H9 (cell line): ENCODE data around the gene LBH. TPM values are rescaled to one million over a fixed set of nuclear protein-coding genes. Genes with fewer than 3 reads are reported as not detected.

Experiments
- DNase-seq: peaks from one replicate; pipeline ENCODE4 v3.0.0-alpha.2; 2017
- H2AFZ ChIP-seq: one replicate; pipeline ENCODE4 v1.6.1; 2013; ENCODE audit warnings: mild to moderate bottlenecking, low read length, control low read depth, moderate library complexity
- H2AK5ac ChIP-seq: 2 replicates; pipeline ENCODE4 v1.6.1; 2013; ENCODE audit warnings: low read length, control low read depth, mixed read lengths; ENCODE audit not compliant: insufficient read length
- H2BK120ac ChIP-seq: one replicate; pipeline ENCODE4 v1.6.1; 2013; ENCODE audit warnings: low read depth, mild to moderate bottlenecking, low read length, control low read depth, inconsistent platforms; ENCODE audit not compliant: poor library complexity, severe bottlenecking
- H2BK12ac ChIP-seq: 2 replicates; pipeline ENCODE4 v1.6.1; 2013; ENCODE audit warnings: low read length, control low read depth, mixed read lengths, low read depth; ENCODE audit not compliant: insufficient read length
- H2BK15ac ChIP-seq: 2 replicates; pipeline ENCODE4 v1.6.1; 2013; ENCODE audit warnings: low read depth, low read length, control low read depth
- H2BK20ac ChIP-seq: one replicate; pipeline ENCODE4 v1.6.1; 2013; ENCODE audit warnings: low read depth, mild to moderate bottlenecking, low read length, control low read depth, inconsistent platforms; ENCODE audit not compliant: poor library complexity, severe bottlenecking
- H2BK5ac ChIP-seq: 2 replicates; pipeline ENCODE4 v1.6.1; 2013; ENCODE audit warnings: low read length, control low read depth, mixed read lengths; ENCODE audit not compliant: insufficient read length
- H3K14ac ChIP-seq: 2 replicates; pipeline ENCODE4 v1.6.1; 2013; ENCODE audit warnings: low read length, control low read depth; ENCODE audit not compliant: insufficient read depth
- H3K18ac ChIP-seq: 2 replicates; pipeline ENCODE4 v1.6.1; 2013; ENCODE audit warnings: low read depth, mild to moderate bottlenecking, mixed read lengths, low read length, control low read depth; ENCODE audit not compliant: insufficient read length
- H3K23ac ChIP-seq: 2 replicates; pipeline ENCODE4 v1.6.1; 2013; ENCODE audit warnings: low read length, control low read depth, mixed read lengths, low read depth; ENCODE audit not compliant: insufficient read length
- H3K23me2 ChIP-seq: 2 replicates; pipeline ENCODE4 v1.6.1; 2013; ENCODE audit warnings: low read depth, mild to moderate bottlenecking, mixed read lengths, low read length, control low read depth; ENCODE audit not compliant: insufficient read length, poor library complexity, severe bottlenecking
- H3K27ac ChIP-seq: 2 replicates; pipeline ENCODE4 v1.5.1; 2013; ENCODE audit warnings: low read length, control low read depth, mixed read lengths, low read depth; ENCODE audit not compliant: insufficient read length
- H3K27me3 ChIP-seq: 2 replicates; pipeline ENCODE4 v1.6.1; 2013; ENCODE audit warnings: low read length, control low read depth, inconsistent platforms; ENCODE audit not compliant: insufficient read depth
- H3K4ac ChIP-seq: 2 replicates; pipeline ENCODE4 v1.6.1; 2013; ENCODE audit warnings: low read depth, mild to moderate bottlenecking, control low read depth, inconsistent platforms, low read length, moderate library complexity
- H3K4me1 ChIP-seq: 2 replicates; pipeline ENCODE4 v1.6.1; 2013; ENCODE audit warnings: low read length, control low read depth, inconsistent platforms; ENCODE audit not compliant: insufficient read depth
- H3K4me2 ChIP-seq: 2 replicates; pipeline ENCODE4 v1.6.1; 2013; ENCODE audit warnings: low read length, control low read depth, mixed read lengths; ENCODE audit not compliant: insufficient read length, insufficient read depth
- H3K56ac ChIP-seq: 2 replicates; pipeline ENCODE4 v1.6.1; 2013; ENCODE audit warnings: low read depth, mild to moderate bottlenecking, mixed read lengths, low read length, control low read depth; ENCODE audit not compliant: insufficient read length
- H3K79me1 ChIP-seq: 2 replicates; pipeline ENCODE4 v1.6.1; 2013; ENCODE audit warnings: low read depth, mild to moderate bottlenecking, moderate library complexity, low read length, control low read depth, inconsistent platforms; ENCODE audit not compliant: insufficient read depth, poor library complexity, severe bottlenecking
- H3K79me2 ChIP-seq: 2 replicates; pipeline ENCODE4 v1.6.1; 2013; ENCODE audit warnings: low read length, control low read depth, inconsistent platforms; ENCODE audit not compliant: insufficient read depth
- H3K9ac ChIP-seq: 2 replicates; pipeline ENCODE4 v1.6.1; 2013; ENCODE audit warnings: low read length, control low read depth, mixed read lengths; ENCODE audit not compliant: insufficient read length; ENCODE audit errors: extremely low read depth
- H3K9me3 ChIP-seq: one replicate; pipeline ENCODE4 v1.6.1; 2013; ENCODE audit warnings: low read depth, low read length, inconsistent platforms; ENCODE audit not compliant: control insufficient read depth
- H3T11ph ChIP-seq: one replicate; pipeline ENCODE4 v1.6.1; 2013; ENCODE audit warnings: mild to moderate bottlenecking, low read length, control low read depth, inconsistent platforms
- H4K20me1 ChIP-seq: one replicate; pipeline ENCODE4 v1.6.1; 2013; ENCODE audit not compliant: control insufficient read depth, insufficient read length, insufficient read depth
- H4K5ac ChIP-seq: 2 replicates; pipeline ENCODE4 v1.6.1; 2013; ENCODE audit warnings: low read depth, mild to moderate bottlenecking, mixed read lengths, low read length, control low read depth; ENCODE audit not compliant: insufficient read length
- H4K8ac ChIP-seq: replicated peaks from 2 replicates; pipeline ENCODE4 v1.6.1; 2013; ENCODE audit warnings: low read length, control low read depth, mixed read lengths, low read depth; ENCODE audit not compliant: insufficient read length
- H4K91ac ChIP-seq: 2 replicates; pipeline ENCODE4 v1.6.1; 2013; ENCODE audit warnings: low read depth, mild to moderate bottlenecking, moderate library complexity, mixed read lengths, low read length, control low read depth; ENCODE audit not compliant: insufficient read length
- H3K27ac Mint-ChIP-seq, 3 experiments: 2 replicates in 2 of 3; 3 replicates in 1 of 3; pipeline ENCODE4 v1.8.0; 2020 to 2021; ENCODE audit warnings: mixed read lengths in 3 of 3, mild to moderate bottlenecking in 1 of 3, moderate library complexity in 1 of 3
- H3K27me3 Mint-ChIP-seq: 2 replicates; pipeline ENCODE4 v1.8.0; 2021; ENCODE audit warnings: low read depth, mild to moderate bottlenecking, moderate library complexity, mixed read lengths
- H3K36me3 Mint-ChIP-seq, 3 experiments: 2 replicates in 2 of 3; 3 replicates in 1 of 3; pipeline ENCODE4 v1.8.0; 2020 to 2021; ENCODE audit warnings: low read depth in 3 of 3, mixed read lengths in 3 of 3; ENCODE audit not compliant: insufficient read depth in 1 of 3
- H3K4me1 Mint-ChIP-seq, 2 experiments: 2 replicates each; pipeline ENCODE4 v1.8.0; 2020; ENCODE audit warnings: mixed read lengths in 2 of 2
- H3K4me3 Mint-ChIP-seq, 2 experiments: 2 replicates in 1 of 2; 3 replicates in 1 of 2; pipeline ENCODE4 v1.8.0; 2020 to 2021; ENCODE audit warnings: mild to moderate bottlenecking in 2 of 2, mixed read lengths in 2 of 2, moderate library complexity in 1 of 2
- H3K9me3 Mint-ChIP-seq, 2 experiments: 2 replicates in 1 of 2; 3 replicates in 1 of 2; pipeline ENCODE4 v1.8.0; 2020; ENCODE audit warnings: mild to moderate bottlenecking in 2 of 2, mixed read lengths in 2 of 2, moderate library complexity in 1 of 2
- CTCF ChIP-seq: fragments of 200-600 bp; sonication (generic); conservative IDR thresholded peaks from 3 replicates; pipeline ENCODE4 v1.8.0; 2021; ENCODE audit warnings: antibody characterized with exemption, mild to moderate bottlenecking
- WGBS: extraction: QIAGEN DNeasy Blood & Tissue Kit; methylation state at CpG from one replicate; pipeline ENCODE4 v1.1.7; 2013; ENCODE audit warnings: missing lambda C conversion rate, low lambda C conversion rate, mixed read lengths; ENCODE audit not compliant: insufficient read length; ENCODE audit errors: extremely low coverage; 5-methylcytosine and 5-hydroxymethylcytosine counted together
- total RNA-seq: library from RNA; stranded (reverse); gene quantifications from 2 replicates; pipeline ENCODE4 v1.2.1, GENCODE V29; 2021

Gene LBH
- total RNA-seq, 1 experiment from 2014 or later = 53.0 TPM

GRCh38 chr2:30230497-30231211 is 680 bp upstream of the LBH start:
- no peak overlapping the region for H3K27ac ChIP-seq
- peak overlapping the region; percentile 70 for H3K4me2 ChIP-seq
- peak; percentile 11; the same call in 1 of the 3 replicates for TF ChIP-seq CTCF

More at GRCh38 chr2:30230497-30231211, 680 bp upstream of the LBH start:
- no peaks in the 10 kb centered on the region for H3K79me1 ChIP-seq
- H3T11ph ChIP-seq = no peak overlapping the region
- H2BK120ac ChIP-seq = no peak overlapping the region
- no peak overlapping the region for H3K27ac Mint-ChIP-seq
- no peak overlapping the region for H3K9ac ChIP-seq
- H3K79me2 ChIP-seq = no peaks in the 10 kb centered on the region
- H3K36me3 Mint-ChIP-seq = peaks cover 6 to 13% (median 9%) of the 10 kb centered on the region in 3 experiments; a peak in 5 of 7 replicates
- H3K4ac ChIP-seq = no peak overlapping the region
- H2BK5ac ChIP-seq = no peak overlapping the region
- no peaks in the 10 kb centered on the region for H3K9me3 Mint-ChIP-seq
- no peak overlapping the region for H2AK5ac ChIP-seq
- H3K23me2 ChIP-seq = peaks cover 20% of the 10 kb centered on the region
- H3K4me1 ChIP-seq = peaks cover 3% of the 10 kb centered on the region; the same call in 1 of the 2 replicates
- H2AFZ ChIP-seq = no peak overlapping the region
- H3K4me1 Mint-ChIP-seq = peaks cover 25 to 28% of the 10 kb centered on the region in 2 experiments
- H3K18ac ChIP-seq = no peak overlapping the region
- no peak overlapping the region for H2BK15ac ChIP-seq
- no peak overlapping the region; the same call in 1 of the 2 replicates for H3K14ac ChIP-seq
- WGBS = no CpG with 5 or more reads among the region's 50 CpGs
- peak overlapping the region; percentile 71 to 81 for H3K4me3 Mint-ChIP-seq
- H2BK12ac ChIP-seq = no peak overlapping the region
- H3K27me3 Mint-ChIP-seq = peaks cover 44% of the 10 kb centered on the region
- no peak overlapping the region for H3K23ac ChIP-seq
- H4K91ac ChIP-seq = no peak overlapping the region
- H3K56ac ChIP-seq = no peak overlapping the region
- peak; percentile 59 for DNase-seq
- H4K20me1 ChIP-seq = no peaks in the 10 kb centered on the region
- H4K5ac ChIP-seq = no peak overlapping the region
- H2BK20ac ChIP-seq = no peak overlapping the region
- H3K9me3 ChIP-seq = no peaks in the 10 kb centered on the region
- peaks cover 6% of the 10 kb centered on the region; the same call in 1 of the 2 replicates for H3K27me3 ChIP-seq
- H4K8ac ChIP-seq = no peak overlapping the region
